ENCODE measurements around the gene RNU6-9. TPM values are rescaled to one million over a fixed set of nuclear protein-coding genes. Genes with fewer than 3 reads are reported as not detected.

RNU6-9 gene
- total RNA-seq, 4 donors from 2014 or later, result not detected

DNA sequence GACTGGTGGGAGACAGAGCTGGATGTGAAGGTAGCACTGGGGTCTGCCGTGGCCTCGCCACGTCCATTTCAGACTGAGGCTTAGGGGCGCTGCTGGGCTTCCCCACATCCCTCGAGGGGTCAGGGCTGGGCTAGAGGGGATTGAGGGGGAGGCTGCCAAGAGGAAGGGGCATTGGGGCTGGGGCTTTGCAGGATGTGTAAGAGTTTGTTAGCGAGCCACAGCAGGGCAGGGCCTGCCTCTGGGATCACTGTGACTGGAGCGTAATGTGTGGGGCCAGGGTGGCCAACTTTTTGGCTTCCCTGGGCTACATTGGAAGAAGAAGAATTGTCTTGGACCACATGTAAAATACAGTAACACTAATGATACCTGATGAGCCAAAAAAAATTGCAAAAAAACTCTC lies 46.6 kb downstream of the RNU6-9 start:
- H3K36me3 ChIP-seq, result no peaks in the 10 kb centered on the region
- WGBS, 2 donors, result 99% methylated on average over 7 of the region's 7 CpGs
- peaks cover 14 to 26% of the 10 kb centered on the region in 2 donors for H3K4me1 ChIP-seq
- intact Hi-C loops (cut with DNase I), result no loop called here
- no peaks in the 10 kb centered on the region for H3K27me3 ChIP-seq
- TF ChIP-seq, protein P1, sequence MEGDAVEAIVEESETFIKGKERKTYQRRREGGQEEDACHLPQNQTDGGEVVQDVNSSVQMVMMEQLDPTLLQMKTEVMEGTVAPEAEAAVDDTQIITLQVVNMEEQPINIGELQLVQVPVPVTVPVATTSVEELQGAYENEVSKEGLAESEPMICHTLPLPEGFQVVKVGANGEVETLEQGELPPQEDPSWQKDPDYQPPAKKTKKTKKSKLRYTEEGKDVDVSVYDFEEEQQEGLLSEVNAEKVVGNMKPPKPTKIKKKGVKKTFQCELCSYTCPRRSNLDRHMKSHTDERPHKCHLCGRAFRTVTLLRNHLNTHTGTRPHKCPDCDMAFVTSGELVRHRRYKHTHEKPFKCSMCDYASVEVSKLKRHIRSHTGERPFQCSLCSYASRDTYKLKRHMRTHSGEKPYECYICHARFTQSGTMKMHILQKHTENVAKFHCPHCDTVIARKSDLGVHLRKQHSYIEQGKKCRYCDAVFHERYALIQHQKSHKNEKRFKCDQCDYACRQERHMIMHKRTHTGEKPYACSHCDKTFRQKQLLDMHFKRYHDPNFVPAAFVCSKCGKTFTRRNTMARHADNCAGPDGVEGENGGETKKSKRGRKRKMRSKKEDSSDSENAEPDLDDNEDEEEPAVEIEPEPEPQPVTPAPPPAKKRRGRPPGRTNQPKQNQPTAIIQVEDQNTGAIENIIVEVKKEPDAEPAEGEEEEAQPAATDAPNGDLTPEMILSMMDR (IDR thresholded peaks at IDR 0.05), result no peak
- TF ChIP-seq POLR2A (IDR thresholded peaks at IDR 0.05), result no peak
- H3K27ac ChIP-seq, result peak overlapping the region in 1 of 3 donors; percentile 83
- H3K4me3 ChIP-seq (replicated peaks in 1 of 3), result no peak overlapping the region
- no peaks in the 10 kb centered on the region for H3K9me3 ChIP-seq
- no peak for DNase-seq

DNA sequence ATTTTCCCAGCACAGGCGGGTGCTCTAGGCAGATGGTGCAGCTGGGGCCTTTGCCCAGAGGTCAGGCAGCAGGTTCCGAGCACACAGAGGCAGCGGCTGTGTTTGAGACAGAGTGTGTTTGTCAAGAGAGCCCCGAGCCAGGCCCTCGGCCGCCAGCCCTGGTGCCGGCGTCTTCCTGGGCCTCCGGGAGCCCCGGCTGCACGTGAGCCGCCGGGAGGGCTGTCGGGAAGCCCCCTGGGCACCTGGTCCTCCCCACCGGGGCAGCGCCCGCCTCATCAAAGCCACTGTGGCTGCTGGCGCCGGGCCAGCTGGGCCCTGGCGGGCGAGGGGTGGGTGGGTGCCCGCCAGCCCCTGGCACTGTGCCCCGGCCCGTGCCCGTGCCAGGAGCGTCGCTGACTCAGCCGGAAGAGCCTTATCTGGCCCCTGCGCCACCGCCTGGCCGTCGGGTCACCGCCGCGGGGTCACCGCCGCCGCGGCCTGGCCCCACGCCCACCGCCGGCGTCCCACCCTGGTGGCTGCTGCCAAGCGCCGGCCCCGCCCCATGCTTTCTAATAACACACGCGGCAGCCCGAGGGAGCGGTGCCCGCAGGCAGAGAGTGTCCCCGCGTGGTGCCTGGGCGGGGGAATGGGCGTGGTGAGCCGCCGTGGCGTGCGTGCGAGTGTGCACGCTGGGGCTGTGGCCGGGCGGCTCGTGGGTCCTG lies 47.5 kb downstream of the RNU6-9 start:
- H3K36me3 ChIP-seq, result no peaks in the 10 kb centered on the region
- intact Hi-C loops (cut with DNase I), result no loop called here
- peaks cover 8 to 23% of the 10 kb centered on the region in 2 donors for H3K4me1 ChIP-seq
- H3K4me3 ChIP-seq (replicated peaks in 1 of 3), result peak overlapping the region in 1 of 3 donors; percentile 24
- peak overlapping the region; percentile 73 to 83 (median 77) for H3K27ac ChIP-seq
- H3K9me3 ChIP-seq, result no peaks in the 10 kb centered on the region
- no peaks in the 10 kb centered on the region for H3K27me3 ChIP-seq
- peak; percentile 83 to 87 for DNase-seq
- TF ChIP-seq, protein P1 (IDR thresholded peaks at IDR 0.05), result no peak
- no peak for TF ChIP-seq POLR2A (IDR thresholded peaks at IDR 0.05)
- 33% methylated on average over 26 of the region's 64 CpGs; no CpG with 5 or more reads in 1 of the 2 donors for WGBS, 2 donors

DNA sequence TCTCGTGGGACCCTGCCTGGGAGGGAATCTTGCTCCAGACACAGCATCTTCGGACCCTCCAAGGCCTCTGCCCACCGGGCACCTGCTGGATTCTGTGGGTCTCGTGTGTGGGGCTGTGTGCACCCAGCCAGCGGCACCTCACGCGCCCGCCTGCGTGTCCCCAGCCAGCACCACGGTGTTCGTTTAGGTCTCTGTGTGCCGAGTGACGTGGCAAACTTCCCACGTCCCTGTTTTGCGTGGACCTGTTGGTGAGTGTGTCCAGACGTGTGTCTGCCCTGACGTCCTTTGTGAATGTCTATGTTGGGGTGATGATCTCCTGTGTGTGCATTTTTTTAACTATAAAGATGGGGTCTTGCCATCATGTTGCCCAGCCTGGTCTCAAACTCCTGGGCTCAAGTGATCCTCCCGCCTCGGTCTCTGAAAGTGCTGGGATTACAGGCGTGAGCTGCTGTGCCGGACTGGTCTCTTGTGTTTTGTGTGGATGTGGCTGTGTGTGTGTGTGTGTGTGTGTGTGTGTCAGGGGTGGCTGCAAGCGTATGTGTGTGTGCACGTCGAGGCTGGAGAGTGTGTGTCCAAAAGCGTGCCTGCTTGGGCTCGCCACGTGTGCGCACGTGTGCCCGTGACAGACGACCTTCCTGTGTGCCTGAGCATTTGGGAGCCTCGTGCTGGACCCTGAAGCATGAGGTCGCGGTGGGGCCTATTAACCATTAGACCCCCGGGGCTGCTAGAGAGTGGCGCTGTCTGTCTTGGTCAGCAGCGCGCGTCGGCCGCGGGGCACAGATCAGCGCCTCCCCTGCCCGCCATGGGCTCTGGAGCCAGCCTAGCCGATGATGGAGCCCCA lies 48.2 kb downstream of the RNU6-9 start:
- peak overlapping the region in 2 of 3 donors; percentile 77 to 83 for H3K27ac ChIP-seq
- TF ChIP-seq, protein P1 (IDR thresholded peaks at IDR 0.05), result no peak
- TF ChIP-seq POLR2A (IDR thresholded peaks at IDR 0.05), result no peak
- H3K9me3 ChIP-seq, result no peaks in the 10 kb centered on the region
- H3K4me3 ChIP-seq (replicated peaks in 1 of 3), result peak overlapping the region in 1 of 3 donors; percentile 24
- no peaks in the 10 kb centered on the region for H3K36me3 ChIP-seq
- H3K4me1 ChIP-seq, result peaks cover 8 to 23% of the 10 kb centered on the region in 2 donors
- 85 to 92% methylated on average over 10 to 36 of the region's 45 CpGs for WGBS, 2 donors
- DNase-seq, result no peak
- no peaks in the 10 kb centered on the region for H3K27me3 ChIP-seq
- intact Hi-C loops (cut with DNase I), result no loop called here

DNA sequence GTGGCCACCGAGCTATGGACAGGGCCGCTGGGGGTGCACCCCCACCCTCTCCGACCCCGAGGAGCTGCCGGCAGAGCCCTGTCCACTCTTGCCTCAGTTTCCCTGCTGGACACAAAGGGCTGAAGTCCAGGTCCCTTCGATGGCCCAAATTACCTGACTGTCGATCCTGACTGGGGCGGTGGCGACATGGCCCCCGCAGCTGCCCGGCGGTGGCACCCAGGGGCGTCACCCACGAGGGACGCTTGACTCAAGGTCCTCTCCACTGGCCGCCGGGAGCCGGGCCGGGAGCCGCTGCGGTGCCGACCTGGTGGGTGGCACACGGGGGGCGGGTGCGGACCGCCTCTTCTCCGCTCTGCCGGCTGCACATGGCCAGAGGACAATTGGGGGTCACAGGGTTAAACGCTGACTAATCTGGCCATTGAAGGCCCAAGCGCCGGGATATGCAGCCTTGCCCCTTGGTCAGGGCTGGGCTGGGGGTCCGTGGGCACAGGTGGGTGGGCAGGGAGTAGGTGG lies 48.9 kb downstream of the RNU6-9 start:
- 95 to 96% methylated on average over 5 to 13 of the region's 32 CpGs for WGBS, 2 donors
- Histone ChIP-seq H3K36me3 (no peaks in the 10 kb centered on the region), H3K27me3 (no peaks in the 10 kb centered on the region), H3K4me1 (peaks cover 8 to 23% of the 10 kb centered on the region in 2 donors), H3K4me3 (replicated peaks in 1 of 3) (no peak overlapping the region), H3K27ac (no peak overlapping the region), H3K9me3 (no peaks in the 10 kb centered on the region)
- TF ChIP-seq POLR2A (IDR thresholded peaks at IDR 0.05), result no peak
- TF ChIP-seq, protein P1 (IDR thresholded peaks at IDR 0.05), result no peak
- no peak for DNase-seq
- intact Hi-C loops (cut with DNase I), result no loop called here

Small RNA genes lying within 50 kb of the gene (small RNA-seq; reads per million reads assigned to genes)
- not detected for gene RNU6-9

Other genes with a start within 250 kb of the RNU6-9 start
- gene RNF126, start 230.3 kb upstream of the RNU6-9 start, total RNA-seq, result 10 to 100 TPM; 41.4 to 55.5 (median 53.5) TPM
- 10 to 100 TPM; 16.2 to 73.4 (median 62.9) TPM for gene FSTL3, start 217.1 kb upstream of the RNU6-9 start, total RNA-seq
- gene PRSS57, start 198.0 kb upstream of the RNU6-9 start, total RNA-seq, result not detected
- gene PALM, start 184.5 kb upstream of the RNU6-9 start, total RNA-seq, result 10 to 100 TPM; 18.9 to 45.5 (median 27.7) TPM
- under 1 TPM in 2 of 4 donors, not detected in 2; 0.63 to 0.68 TPM for gene MISP, start 142.4 kb upstream of the RNU6-9 start, total RNA-seq
- gene PTBP1, start 96.0 kb upstream of the RNU6-9 start, total RNA-seq, result 100 to 1,000 TPM; 161 to 277 (median 199) TPM
- gene PLPPR3, start 71.5 kb upstream of the RNU6-9 start, total RNA-seq, result not detected
- gene AZU1, start 65.6 kb upstream of the RNU6-9 start, total RNA-seq, result not detected
- not detected for gene PRTN3, start 52.5 kb upstream of the RNU6-9 start, total RNA-seq
- gene ELANE, start 41.2 kb upstream of the RNU6-9 start, total RNA-seq, result 1 to 10 TPM in 3 of 4 donors, not detected in 1; 1.9 to 2.1 (median 2.1) TPM
- 1,000 to 10,000 TPM in 1 of 4 donors, 100 to 1,000 TPM in 3; 339 to 1,037 (median 506) TPM for gene CFD, start 33.8 kb upstream of the RNU6-9 start, total RNA-seq
- 10 to 100 TPM; 33.2 to 66.5 (median 54.3) TPM for gene MED16, start 297 bp upstream of the RNU6-9 start, total RNA-seq
- gene R3HDM4, start 19.7 kb downstream of the RNU6-9 start, total RNA-seq, result 10 to 100 TPM; 29.2 to 45.8 (median 34.9) TPM
- not detected for gene KISS1R, start 23.8 kb downstream of the RNU6-9 start, total RNA-seq
- gene ARID3A, start 32.6 kb downstream of the RNU6-9 start, total RNA-seq, result 1 to 10 TPM; 2.6 to 7.7 (median 3.9) TPM
- 10 to 100 TPM; 15.2 to 73.5 (median 46.8) TPM for gene WDR18, start 90.9 kb downstream of the RNU6-9 start, total RNA-seq
- under 1 TPM in 1 of 4 donors, not detected in 3; 0.22 TPM for gene GRIN3B, start 106.9 kb downstream of the RNU6-9 start, total RNA-seq
- gene TMEM259, start 127.6 kb downstream of the RNU6-9 start, total RNA-seq, result 100 to 1,000 TPM; 162 to 238 (median 192) TPM
- not detected for gene RNU6-2, start 128.0 kb downstream of the RNU6-9 start, total RNA-seq
- gene CNN2, start 133.1 kb downstream of the RNU6-9 start, total RNA-seq, result 10 to 100 TPM; 60.7 to 88.2 (median 82.2) TPM
- gene ABCA7, start 146.6 kb downstream of the RNU6-9 start, total RNA-seq, result 10 to 100 TPM; 15.5 to 58.7 (median 29.8) TPM
- gene ARHGAP45, start 173.7 kb downstream of the RNU6-9 start, total RNA-seq, result 10 to 100 TPM; 11.5 to 19.8 (median 14.4) TPM
- gene POLR2E, start 201.9 kb downstream of the RNU6-9 start, total RNA-seq, result 100 to 1,000 TPM in 3 of 4 donors, 10 to 100 TPM in 1; 87.6 to 264 (median 163) TPM
- gene GPX4, start 210.5 kb downstream of the RNU6-9 start, total RNA-seq, result 100 to 1,000 TPM; 350 to 485 (median 414) TPM